Measurements from ENCODE around the gene PRR20G.

GRCh38 chr3:127304121-127304744, 16.4 kb upstream of the PRR20G start:
- TF ChIP-seq CTCF (conservative IDR thresholded peaks at IDR 0.05) (peak; percentile 14; the same call in 1 of the 2 replicates), EZH2 (IDR thresholded peaks at IDR 0.05; ENCODE audit: low read depth) (no peak)

Measured in PC-9 (cell line).